Measurements from ENCODE around the gene ACTG2. TPM values are rescaled to one million over a fixed set of nuclear protein-coding genes. Genes with fewer than 3 reads are reported as not detected.

ACTG2 gene
- total RNA-seq, 4 donors from 2014 or later, result 171 to 1,273 (median 578) TPM

DNA sequence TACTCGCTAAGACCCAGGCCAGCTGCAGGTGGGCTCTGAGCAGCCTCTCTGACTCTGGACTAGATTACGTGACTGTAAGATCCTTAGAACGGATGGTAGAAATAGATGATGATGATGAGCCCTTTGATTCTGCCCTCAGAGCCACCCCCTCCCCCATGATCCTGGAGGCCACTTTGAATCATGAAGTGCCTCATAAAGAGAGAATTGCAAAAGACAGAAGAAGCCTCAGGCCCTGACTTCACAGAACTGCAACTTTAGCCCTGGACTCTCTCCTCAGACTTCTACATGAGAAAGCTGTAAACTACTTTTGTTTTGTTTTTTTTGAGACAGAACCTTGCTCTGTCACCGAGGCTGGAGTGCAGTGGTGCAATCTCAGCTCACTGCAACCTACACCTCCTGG lies 76.5 kb downstream of the ACTG2 start:
- intact Hi-C loops (cut with DNase I; ENCODE audit: low total_unique reads), result no loop called here
- no peak for DNase-seq
- H3K27ac ChIP-seq, result no peak overlapping the region
- H3K36me3 ChIP-seq, result no peaks in the 10 kb centered on the region
- H3K4me3 ChIP-seq, result no peak overlapping the region
- TF ChIP-seq, protein P1, sequence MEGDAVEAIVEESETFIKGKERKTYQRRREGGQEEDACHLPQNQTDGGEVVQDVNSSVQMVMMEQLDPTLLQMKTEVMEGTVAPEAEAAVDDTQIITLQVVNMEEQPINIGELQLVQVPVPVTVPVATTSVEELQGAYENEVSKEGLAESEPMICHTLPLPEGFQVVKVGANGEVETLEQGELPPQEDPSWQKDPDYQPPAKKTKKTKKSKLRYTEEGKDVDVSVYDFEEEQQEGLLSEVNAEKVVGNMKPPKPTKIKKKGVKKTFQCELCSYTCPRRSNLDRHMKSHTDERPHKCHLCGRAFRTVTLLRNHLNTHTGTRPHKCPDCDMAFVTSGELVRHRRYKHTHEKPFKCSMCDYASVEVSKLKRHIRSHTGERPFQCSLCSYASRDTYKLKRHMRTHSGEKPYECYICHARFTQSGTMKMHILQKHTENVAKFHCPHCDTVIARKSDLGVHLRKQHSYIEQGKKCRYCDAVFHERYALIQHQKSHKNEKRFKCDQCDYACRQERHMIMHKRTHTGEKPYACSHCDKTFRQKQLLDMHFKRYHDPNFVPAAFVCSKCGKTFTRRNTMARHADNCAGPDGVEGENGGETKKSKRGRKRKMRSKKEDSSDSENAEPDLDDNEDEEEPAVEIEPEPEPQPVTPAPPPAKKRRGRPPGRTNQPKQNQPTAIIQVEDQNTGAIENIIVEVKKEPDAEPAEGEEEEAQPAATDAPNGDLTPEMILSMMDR (IDR thresholded peaks at IDR 0.05), result no peak
- TF ChIP-seq POLR2A (IDR thresholded peaks at IDR 0.05), result no peak
- no peaks in the 10 kb centered on the region for H3K9me3 ChIP-seq
- no peaks in the 10 kb centered on the region for H3K27me3 ChIP-seq
- H3K4me1 ChIP-seq, result no peaks in the 10 kb centered on the region

Small RNA genes within 50 kb of the gene (small RNA-seq; reads per million reads assigned to genes)
- not detected for gene RNA5SP97

Other genes with a start within 250 kb of the ACTG2 start
- gene TPRKB, start 155.7 kb upstream of the ACTG2 start, total RNA-seq, result 10 to 100 TPM; 25.4 to 49.6 (median 39.6) TPM
- gene DUSP11, start 112.9 kb upstream of the ACTG2 start, total RNA-seq, result 10 to 100 TPM; 15.1 to 88.5 (median 44.6) TPM
- gene C2orf78, start 108.8 kb upstream of the ACTG2 start, total RNA-seq, result not detected
- gene STAMBP, start 64.0 kb upstream of the ACTG2 start, total RNA-seq, result 100 to 1,000 TPM in 1 of 4 donors, 10 to 100 TPM in 3; 31.8 to 115 (median 43.7) TPM
- gene DGUOK, start 33.9 kb downstream of the ACTG2 start, total RNA-seq, result 100 to 1,000 TPM in 1 of 4 donors, 10 to 100 TPM in 3; 43.6 to 128 (median 58.6) TPM
- gene TET3, start 91.9 kb downstream of the ACTG2 start, total RNA-seq, result 10 to 100 TPM in 2 of 4 donors, 1 to 10 TPM in 2; 1.3 to 12.0 (median 7.8) TPM

All from uterus (tissue), 4 donors.